A673 (cell line): ENCODE data around the gene UBASH3A. TPM values are rescaled to one million over a fixed set of nuclear protein-coding genes. Genes with fewer than 3 reads are reported as not detected.

Source experiments
- BruUV-seq: library from RNA; stranded (reverse); fragments of 400-500 nt; replicated peaks from 2 replicates; lab custom pipeline; 2021; lab: Mats Ljungman, UMichigan
- CTCF ChIA-PET: fragments of 300-600 bp; sonication (Branson Sonifier 250); formaldehyde crosslinking; loops from one replicate; lab custom pipeline; 2022; ENCODE audit warnings: antibody characterized with exemption; lab: Charles Lee
- POLR2A ChIA-PET: fragments of 300-600 bp; sonication (Branson Sonifier 250); formaldehyde crosslinking; loops from one replicate; lab custom pipeline; 2022; ENCODE audit warnings: antibody characterized with exemption; ENCODE audit not compliant: low non-redundant PET; lab: Charles Lee
- DNase-seq: peaks from one replicate; pipeline ENCODE4 v3.0.0-alpha.2; 2015; ENCODE audit warnings: low spot score
- H3K27ac ChIP-seq: fragments of 200-600 bp; sonication (generic); 2 replicates; pipeline ENCODE4 v1.5.1; 2016; ENCODE audit warnings: mixed run types, low read depth, mild to moderate bottlenecking, mixed read lengths, antibody characterized with exemption, low read length; ENCODE audit not compliant: poor library complexity, severe bottlenecking
- H3K27me3 ChIP-seq: fragments of 200-600 bp; sonication (generic); replicated peaks from 2 replicates; pipeline ENCODE4 v1.6.1; 2017; ENCODE audit warnings: mixed run types, low read depth, mild to moderate bottlenecking, mixed read lengths, antibody characterized with exemption, low read length; ENCODE audit not compliant: insufficient read depth, poor library complexity
- H3K36me3 ChIP-seq: fragments of 200-600 bp; sonication (generic); 2 replicates; pipeline ENCODE4 v1.6.1; 2016; ENCODE audit warnings: mixed run types, mild to moderate bottlenecking, mixed read lengths, antibody characterized with exemption, low read length; ENCODE audit not compliant: insufficient read depth, poor library complexity, severe bottlenecking
- H3K4me1 ChIP-seq: fragments of 200-600 bp; sonication (generic); 2 replicates; pipeline ENCODE4 v1.6.1; 2017; ENCODE audit warnings: mixed run types, mild to moderate bottlenecking, mixed read lengths, antibody characterized with exemption, low read length; ENCODE audit not compliant: insufficient read depth, poor library complexity, severe bottlenecking
- H3K4me3 ChIP-seq: fragments of 200-600 bp; sonication (generic); 2 replicates; pipeline ENCODE4 v1.5.1; 2016; ENCODE audit warnings: low read depth, mixed run types, mild to moderate bottlenecking, mixed read lengths, low read length; ENCODE audit not compliant: poor library complexity, severe bottlenecking
- H3K9me3 ChIP-seq: fragments of 200-600 bp; sonication (generic); 2 replicates; pipeline ENCODE4 v1.6.1; 2016; ENCODE audit warnings: mixed run types, low read depth, mild to moderate bottlenecking, mixed read lengths, antibody characterized with exemption, low read length; ENCODE audit not compliant: poor library complexity, severe bottlenecking
- EZH2 ChIP-seq: fragments of 200-600 bp; sonication (generic); IDR thresholded peaks from 2 replicates; pipeline ENCODE4 v1.6.1; 2017; ENCODE audit warnings: borderline replicate concordance, low read depth, mild to moderate bottlenecking, mixed read lengths, antibody characterized with exemption, low read length; ENCODE audit not compliant: poor library complexity, severe bottlenecking
- intact Hi-C: fragments of 100-400 bp; cut with micrococcal nuclease; formaldehyde crosslinking; loops from one replicate; pipeline ENCODE4 v1.10.0; 2022; ENCODE audit not compliant: unreplicated experiment
- total RNA-seq: library from RNA; stranded (reverse); gene quantifications from 2 replicates; pipeline ENCODE4 v1.2.3, GENCODE V29; 2021
- TF ChIP-seq, protein P1 (sequence below): fragments of 300-800, 200-600 bp; sonication (generic); conservative IDR thresholded peaks from 2 replicates; pipeline ENCODE4 v1.5.1; 2017; ENCODE audit warnings: low read depth, mild to moderate bottlenecking, antibody characterized with exemption, low read length, moderate library complexity, mixed read lengths

UBASH3A gene
- total RNA-seq, 1 experiment from 2014 or later: not detected

DNA sequence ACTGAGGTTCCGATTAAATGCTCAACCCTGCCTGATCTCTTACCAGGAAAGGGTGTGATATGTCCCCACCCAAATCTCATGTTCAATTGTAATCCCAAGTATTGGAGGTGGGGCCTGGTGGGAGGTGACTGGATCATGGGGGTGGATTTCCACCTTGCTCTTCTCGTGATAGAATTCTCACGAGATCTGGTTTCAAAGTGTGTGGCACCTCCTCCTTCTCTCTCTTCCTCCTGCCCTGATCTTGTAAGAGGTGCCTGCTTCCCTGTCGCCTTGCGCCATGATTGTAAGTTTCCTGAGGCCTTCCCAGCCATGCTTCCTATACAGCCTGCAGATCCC is 57.5 kb downstream of the UBASH3A start:
- intact Hi-C loops: no loop called here

DNA sequence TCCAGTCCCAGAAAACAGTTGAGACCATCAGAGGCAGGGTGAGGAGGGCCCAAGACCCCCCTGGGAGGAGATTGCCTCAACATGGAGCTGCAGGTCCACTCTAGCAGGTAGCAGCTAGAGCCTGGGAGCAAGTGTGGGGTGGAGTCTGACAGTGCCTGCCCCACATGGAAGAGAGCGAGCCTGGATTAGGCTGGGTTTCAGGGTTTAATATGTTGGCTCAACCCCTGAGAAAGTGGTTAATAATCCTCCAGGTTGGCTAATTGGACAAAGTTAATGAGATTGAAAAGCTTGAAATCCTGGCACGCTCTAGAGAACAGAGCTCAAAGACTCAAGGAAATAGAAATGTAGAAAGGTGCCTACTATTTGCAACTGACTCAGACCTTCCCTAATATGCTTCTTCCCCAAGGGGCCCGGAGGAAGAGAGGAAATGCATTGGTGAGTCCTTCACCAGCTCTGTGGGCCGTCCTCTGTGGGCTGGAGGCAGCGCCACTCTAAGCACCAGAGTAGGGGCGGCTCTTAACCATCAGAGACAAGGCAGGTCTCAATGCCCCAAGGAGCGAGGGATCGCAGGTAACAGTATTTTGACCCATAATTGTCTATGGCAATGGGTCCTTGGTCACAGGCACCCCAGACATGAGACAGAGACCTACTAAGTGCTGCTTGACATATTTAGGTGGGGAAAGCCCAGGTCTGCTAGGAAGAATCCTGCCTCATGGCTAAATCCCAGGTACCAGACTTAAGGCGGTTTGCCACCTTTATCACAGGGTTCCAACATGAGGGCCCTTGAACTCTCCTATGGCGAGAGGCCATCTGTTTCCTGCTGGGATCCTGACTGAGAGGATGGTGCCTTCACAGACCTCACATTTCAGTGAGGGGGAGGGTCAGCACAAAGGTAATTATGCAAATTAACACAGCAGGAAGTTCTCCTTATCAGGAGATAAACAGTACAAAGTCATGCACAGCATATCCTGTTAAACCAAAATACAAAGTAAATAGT is 58.5 kb downstream of the UBASH3A start:
- peaks cover 46% of the 10 kb centered on the region for H3K4me1 ChIP-seq
- POLR2A ChIA-PET: no interaction called here

More for the DNA sequence above, 57.5 kb downstream of the UBASH3A start:
- Histone ChIP-seq H3K9me3 (no peaks in the 10 kb centered on the region), H3K4me3 (no peak overlapping the region), H3K36me3 (no peaks in the 10 kb centered on the region), H3K27me3 (no peaks in the 10 kb centered on the region), H3K4me1 (peaks cover 44% of the 10 kb centered on the region), H3K27ac (no peak overlapping the region)
- TF ChIP-seq, protein P1, sequence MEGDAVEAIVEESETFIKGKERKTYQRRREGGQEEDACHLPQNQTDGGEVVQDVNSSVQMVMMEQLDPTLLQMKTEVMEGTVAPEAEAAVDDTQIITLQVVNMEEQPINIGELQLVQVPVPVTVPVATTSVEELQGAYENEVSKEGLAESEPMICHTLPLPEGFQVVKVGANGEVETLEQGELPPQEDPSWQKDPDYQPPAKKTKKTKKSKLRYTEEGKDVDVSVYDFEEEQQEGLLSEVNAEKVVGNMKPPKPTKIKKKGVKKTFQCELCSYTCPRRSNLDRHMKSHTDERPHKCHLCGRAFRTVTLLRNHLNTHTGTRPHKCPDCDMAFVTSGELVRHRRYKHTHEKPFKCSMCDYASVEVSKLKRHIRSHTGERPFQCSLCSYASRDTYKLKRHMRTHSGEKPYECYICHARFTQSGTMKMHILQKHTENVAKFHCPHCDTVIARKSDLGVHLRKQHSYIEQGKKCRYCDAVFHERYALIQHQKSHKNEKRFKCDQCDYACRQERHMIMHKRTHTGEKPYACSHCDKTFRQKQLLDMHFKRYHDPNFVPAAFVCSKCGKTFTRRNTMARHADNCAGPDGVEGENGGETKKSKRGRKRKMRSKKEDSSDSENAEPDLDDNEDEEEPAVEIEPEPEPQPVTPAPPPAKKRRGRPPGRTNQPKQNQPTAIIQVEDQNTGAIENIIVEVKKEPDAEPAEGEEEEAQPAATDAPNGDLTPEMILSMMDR: no peak
- no peak for TF ChIP-seq EZH2
- no peak for DNase-seq
- ChIA-PET POLR2A (no interaction called here), CTCF (no interaction called here)
- no TSS peak for BruUV-seq

DNA sequence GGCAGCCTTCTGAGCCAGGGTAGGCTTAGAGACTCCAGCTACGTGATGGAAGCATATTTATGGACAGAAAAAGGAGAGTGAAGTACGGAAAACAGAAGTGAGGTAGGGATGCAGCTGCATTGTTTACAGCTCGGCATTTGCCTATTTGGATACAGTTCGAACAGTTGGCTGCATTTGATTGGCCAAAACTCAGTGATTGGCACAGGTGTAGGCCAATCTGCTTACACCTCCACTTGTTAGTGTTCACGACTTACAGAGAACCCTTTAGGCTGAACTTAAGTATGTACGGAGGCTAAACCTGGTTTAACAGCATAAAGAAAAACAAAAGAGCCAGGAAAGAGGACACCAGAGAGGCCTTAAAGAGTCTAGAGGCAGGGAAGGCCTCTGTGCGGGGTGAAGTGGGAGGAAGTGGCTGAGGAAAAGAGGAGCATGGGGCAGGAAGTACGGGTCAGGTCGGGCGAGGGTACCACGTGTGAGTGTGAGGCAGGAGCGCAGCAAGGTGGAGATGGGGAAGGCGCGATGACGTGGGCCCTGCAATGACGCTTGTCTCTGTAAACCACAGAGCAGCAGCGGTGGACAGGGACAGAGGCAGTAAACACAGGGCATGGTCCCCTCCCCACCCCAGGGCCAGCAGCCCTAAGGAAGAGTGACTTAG is 60.3 kb downstream of the UBASH3A start:
- TF ChIP-seq, protein P1: no peak
- TF ChIP-seq EZH2: no peak
- Histone ChIP-seq H3K36me3 (no peaks in the 10 kb centered on the region), H3K4me3 (no peak overlapping the region), H3K9me3 (no peaks in the 10 kb centered on the region), H3K27me3 (no peaks in the 10 kb centered on the region), H3K27ac (peak overlapping the region; percentile 93), H3K4me1 (peaks cover 61% of the 10 kb centered on the region)
- CTCF ChIA-PET: no interaction called here
- BruUV-seq: no TSS peak
- POLR2A ChIA-PET: no interaction called here
- DNase-seq: peak; percentile 83
- intact Hi-C loops: no loop called here

More for the DNA sequence above, 58.5 kb downstream of the UBASH3A start:
- no TSS peak for BruUV-seq
- no peaks in the 10 kb centered on the region for H3K9me3 ChIP-seq
- no peaks in the 10 kb centered on the region for H3K27me3 ChIP-seq
- H3K36me3 ChIP-seq: no peaks in the 10 kb centered on the region
- no peak overlapping the region for H3K4me3 ChIP-seq
- CTCF ChIA-PET: interaction anchor here (0.7 kb wide), 1 partner anchor 13 kb away, joined by 6 read pairs; no protein-coding TSS in a partner anchor
- intact Hi-C loops: no loop called here
- peak overlapping the region; percentile 28 for H3K27ac ChIP-seq
- no peak for DNase-seq
- TF ChIP-seq EZH2: no peak
- TF ChIP-seq, protein P1: no peak
